Ecto neural progenitor cell (in vitro differentiated cells): Measurements from ENCODE around the gene ERCC6.

Experiments
- DNase-seq: peaks from one replicate; pipeline ENCODE4 v3.0.0-alpha.2; 2018; ENCODE audit warnings: low spot score

The ERCC6 gene

GRCh38 chr10:49549640-49550346, 10.9 kb upstream of the ERCC6 start:
- no peak for DNase-seq

DNA sequence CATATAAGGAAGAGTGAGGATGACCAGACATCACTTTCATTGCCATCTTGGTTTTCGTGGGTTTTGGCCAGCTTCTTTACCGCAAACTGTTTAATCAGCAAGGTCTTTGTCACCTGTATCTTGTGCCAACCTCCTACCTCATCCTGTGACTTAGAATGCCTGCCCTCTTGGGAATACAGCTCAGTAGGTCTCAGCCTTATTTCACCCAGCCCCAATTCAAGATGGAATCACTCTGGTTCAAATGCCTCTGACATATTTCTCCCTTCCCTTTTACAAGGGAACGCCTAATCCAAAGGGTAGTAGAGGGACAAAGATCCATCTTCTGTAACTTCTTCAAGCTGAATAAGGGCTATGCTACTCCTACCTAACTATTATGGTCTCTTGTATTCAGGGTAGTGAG, 4.7 kb upstream of the ERCC6 start:
- DNase-seq = no peak

DNA sequence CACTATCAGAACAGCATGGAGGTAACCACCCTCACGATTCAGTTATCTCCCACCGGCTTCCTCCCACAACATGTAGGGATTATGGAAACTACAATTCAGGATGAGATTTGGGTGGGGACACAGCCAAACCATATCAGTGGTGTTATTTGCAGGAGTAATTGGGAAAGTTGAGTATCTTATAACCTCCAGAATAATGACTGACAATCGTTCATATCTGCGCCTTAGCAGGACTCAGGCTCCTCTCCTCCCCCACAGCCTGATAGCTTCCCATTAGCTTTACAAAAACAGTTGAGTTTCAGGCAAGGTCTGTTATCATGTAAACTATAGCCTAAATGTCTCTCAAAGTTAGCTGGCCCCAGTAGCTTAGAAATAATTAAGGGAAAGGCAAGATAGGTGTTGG, 3.4 kb upstream of the ERCC6 start:
- DNase-seq = no peak

DNA sequence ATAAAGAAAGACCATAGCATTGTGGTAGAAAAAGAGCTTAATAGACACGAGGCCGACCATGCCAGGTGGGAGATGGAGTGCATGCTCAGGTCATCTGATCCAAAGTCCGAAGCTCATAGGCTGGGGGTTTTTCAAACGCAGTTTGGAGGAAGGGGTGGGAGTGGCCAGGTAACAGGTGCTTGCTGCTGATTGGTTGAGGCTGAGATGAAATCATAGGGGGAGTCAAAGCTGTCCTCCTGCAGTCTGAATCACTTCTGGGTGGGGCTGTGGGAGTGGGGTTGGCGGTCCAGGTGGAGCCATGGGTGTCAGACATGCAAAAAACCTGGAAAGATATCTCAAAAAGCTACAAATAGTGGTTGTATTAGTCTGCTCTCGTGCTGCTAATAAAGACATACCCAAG, 2.8 kb upstream of the ERCC6 start:
- no peak for DNase-seq

DNA sequence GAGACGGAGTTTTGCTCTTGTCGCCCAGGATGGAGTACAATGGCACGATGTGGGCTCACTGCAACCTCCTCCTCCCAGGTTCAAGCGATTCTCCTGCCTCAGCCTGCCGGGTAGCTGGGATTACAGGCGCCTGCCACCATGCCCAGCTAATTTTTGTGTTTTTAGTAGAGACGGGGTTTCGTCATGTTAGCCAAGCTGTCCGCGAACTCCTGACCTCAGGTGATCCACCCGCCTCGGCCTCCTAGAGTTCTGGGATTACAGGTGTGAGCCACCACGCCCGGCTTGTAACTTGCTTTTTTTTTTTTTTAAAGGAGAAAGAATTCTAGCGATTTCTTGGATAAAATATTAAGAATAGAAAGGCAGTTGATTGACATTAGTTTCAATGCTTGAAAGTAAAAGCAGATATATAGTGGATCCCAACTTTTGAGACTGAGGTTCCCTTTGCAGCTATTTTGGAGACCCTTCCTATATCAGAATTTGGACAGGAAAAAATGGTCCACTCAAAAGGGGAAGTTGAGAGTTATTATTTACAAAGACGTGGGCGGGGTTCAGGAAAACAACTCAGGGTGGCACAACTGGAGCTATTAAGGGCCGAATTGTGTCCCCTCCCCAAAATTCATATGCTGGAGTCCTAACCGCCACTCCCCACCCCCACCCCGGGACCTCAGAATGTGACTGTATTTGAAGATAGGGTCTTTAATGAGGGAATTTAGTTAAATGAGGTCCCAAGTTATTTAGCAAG, 1.3 kb upstream of the ERCC6 start:
- no peak for DNase-seq

DNA sequence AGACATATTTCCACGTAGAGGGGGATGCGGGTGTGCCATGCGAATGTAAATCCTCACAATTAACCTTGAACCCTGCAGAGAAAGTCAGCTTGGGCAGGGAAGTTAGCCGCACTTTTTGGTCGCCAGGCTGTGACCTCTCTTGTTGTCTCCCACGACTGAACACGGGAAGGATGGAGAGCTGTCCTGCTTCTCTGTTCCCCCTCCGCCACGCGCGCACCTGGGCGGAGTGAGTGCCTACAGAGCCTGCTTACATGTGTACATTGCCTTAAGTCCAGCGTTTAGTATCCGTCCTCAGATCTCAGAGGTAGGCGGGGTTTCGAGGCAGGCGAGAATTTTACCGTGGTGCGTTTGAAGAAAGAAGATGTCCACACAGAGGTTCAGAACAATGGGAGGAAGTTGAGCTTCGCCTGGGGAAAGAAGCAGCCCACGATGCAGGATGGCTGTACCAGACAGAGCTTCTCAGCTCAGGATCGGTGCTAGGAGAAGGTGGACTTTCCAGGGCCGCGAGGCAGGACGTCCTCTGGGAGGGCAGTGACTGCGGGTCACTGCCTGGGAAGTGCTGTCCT, 482 bp upstream of the ERCC6 start:
- DNase-seq = peak; percentile 59

DNA sequence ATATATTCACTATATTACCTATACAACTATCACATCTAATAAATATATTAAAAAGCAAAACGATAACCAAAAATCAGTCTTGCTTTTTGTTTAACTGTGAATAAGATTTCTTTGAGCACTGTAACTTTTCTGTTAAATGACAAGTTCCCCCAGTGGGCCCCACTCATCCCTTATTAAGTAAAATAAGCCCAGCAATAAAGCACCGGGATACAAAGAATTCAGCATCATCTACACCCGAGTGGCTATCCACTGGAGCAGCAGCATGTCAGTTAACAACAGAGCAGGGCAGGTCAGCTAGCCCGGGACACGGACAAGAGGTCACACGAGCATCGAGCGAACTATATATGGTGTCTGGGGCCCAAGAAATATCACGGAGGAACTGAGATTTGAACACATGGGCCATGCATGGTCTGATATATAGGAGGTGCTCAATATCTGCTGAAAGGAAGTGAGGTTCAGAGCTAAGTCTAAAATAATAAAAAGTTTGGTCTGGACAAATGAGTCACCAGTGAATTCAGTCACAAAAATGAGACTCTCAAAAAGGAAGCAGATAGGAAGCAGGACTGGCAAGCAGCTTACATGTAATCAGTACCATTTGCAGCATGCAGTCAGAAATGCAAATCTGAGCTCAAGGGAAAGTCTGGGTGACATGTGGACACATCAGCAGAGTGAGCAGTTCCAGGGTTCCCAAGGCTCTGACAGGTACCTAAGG, 4.1 kb downstream of the ERCC6 start:
- no peak for DNase-seq

- DNase-seq = no peak
These were observed 6.5 kb downstream of the ERCC6 start for GRCh38 chr10:49532461-49532860.

GRCh38 chr10:49528977-49529506, 9.9 kb downstream of the ERCC6 start:
- DNase-seq = no peak

GRCh38 chr10:49527850-49528249, 11.1 kb downstream of the ERCC6 start:
- DNase-seq = no peak

- DNase-seq = no peak
These were observed 11.9 kb downstream of the ERCC6 start for GRCh38 chr10:49527061-49527460.

DNA sequence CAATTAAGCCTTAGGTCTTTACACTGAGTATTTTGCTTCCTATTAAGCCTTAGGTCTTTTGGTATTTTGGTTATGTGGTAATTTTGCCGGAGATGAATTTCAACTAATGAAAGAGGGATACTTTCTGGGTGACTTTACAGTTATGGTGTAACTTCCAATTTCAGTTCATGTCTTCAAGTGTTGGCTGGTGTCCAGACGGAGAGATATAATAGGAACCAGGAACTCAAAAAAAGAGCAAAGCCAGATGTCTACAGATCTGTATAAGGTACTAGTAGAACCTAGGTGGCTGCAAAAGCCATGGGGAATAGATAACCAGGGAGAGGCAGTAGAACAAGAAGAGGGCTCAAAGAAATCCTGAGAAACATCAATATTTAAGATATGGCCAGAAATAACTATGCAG, 12.3 kb downstream of the ERCC6 start:
- DNase-seq = no peak

DNA sequence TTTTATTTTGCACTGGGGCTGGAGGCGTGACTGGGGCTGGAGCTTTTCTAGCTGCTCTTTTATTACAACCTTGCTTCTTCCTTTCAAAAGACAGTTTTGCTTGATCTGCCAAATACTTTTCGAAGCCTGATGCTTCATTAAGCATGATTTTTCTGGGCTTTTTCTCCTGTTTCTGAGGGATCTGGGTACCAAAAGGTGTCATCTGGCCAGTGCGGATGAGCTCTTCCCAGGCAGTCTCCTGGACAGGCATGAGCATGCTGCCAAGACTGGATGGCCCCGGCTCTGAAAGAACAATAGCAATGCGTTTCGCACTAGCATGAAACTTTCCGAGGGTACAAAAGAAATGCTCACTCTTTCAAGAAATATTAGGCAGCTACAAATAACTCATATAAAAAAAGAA, 14.4 kb downstream of the ERCC6 start:
- DNase-seq = no peak

DNA sequence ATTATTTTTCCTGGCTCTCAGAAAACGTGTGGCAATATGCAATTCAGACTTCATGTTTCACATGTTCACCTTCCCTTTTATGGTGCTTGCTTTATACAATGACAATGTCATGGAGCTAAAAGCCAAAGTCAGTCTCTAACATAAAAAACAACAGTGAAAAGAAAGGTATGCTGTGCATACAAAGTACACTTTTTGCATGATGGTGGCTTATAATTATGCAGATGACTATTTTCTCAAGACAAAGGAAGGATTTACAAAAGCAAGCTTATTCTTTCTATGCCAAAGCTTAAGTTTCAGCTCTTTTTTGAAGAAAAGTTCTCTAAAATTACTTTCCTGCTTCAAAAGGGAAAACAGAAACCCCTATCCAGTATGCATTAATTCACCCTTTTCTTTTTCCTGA, 15.6 kb downstream of the ERCC6 start:
- DNase-seq = no peak

DNA sequence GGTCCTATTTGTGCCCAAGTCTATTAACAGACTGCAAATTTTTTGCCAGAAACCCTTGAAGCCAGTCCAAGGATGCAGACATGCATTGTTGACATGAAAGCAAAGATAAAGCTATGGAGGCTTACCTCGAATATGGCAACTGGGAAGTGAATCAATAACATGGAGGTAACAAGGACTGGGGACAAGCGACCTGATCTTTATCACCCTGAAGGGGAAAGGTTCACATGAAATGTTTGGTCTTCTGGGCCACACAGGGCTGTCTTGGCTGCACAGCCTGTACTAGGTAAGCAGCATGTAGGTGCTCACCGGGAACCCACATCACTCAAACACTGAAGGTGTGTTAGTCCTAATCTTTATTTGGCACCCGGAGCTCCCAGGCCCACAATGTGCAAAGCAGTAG, 17.9 kb downstream of the ERCC6 start:
- DNase-seq = no peak

DNA sequence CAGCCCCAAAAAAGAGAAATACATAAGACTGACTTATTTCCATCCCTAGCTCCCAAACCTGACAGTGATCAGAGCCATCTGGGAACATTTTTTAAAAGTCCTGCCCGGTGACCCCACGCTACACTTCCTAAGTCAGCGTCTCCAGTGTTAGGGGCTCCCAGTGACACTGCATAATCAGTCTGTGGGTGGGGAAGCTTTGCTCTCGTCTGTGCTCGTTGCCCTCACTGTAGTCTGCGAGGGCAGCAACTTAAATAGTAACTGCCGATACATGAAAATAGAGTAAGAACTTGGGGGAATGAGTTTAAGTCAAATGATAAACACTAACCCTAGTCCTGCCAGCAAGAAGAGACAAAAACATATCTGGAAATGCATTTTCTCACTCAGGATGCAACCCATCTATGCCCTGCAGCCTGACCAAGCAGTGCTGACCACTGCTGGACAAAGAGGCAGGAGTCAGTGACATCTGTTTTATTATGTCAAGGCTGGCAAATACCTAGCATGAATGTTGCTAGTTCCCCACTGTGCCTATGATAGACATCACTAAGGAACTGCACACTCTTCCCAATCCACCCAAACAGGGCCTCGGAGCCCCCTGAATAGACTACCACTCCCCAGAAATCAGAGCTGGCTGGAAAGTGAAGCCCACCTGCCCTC, 18.7 kb downstream of the ERCC6 start:
- DNase-seq = no peak

DNA sequence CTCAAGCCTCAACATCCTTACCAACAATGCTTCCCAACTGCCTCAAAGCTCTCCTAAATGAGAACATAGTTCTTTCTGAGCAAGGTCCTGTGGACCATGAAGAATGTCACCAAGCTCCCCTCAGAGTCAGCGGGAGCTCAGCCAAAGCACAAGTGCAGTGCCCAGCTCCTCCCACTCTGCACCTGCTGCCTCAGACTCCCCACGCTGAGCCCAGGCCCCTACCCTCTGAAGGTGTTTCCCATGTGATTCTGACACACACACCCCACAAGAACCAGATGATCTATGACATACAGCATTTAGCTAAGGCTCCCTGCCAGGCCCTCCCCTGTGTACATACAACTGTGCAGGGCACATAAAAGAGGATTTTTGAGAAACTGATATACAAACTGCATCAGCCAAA, 19.2 kb downstream of the ERCC6 start:
- DNase-seq = no peak

- DNase-seq = peak; percentile 56
These were observed 19.8 kb downstream of the ERCC6 start for GRCh38 chr10:49518982-49519578.

DNA sequence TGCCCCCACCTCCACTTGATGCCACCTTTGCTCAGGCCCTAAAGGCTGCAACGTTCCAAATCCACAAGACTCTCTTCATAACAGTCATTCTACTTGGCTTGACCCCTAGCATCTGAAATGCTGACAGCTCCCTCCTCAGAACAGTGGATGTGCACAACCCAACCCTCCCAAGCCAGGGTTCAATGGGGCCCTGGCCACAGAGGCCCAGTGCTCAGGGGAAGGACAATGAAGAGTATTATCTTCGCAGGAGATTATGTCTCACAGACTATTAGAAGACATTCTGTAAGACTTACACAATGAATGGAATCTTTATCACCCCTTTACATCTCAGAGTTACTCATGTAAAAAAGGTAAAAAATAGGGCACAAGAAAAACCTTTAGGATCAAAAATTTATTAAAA, 20.4 kb downstream of the ERCC6 start:
- no peak for DNase-seq

DNA sequence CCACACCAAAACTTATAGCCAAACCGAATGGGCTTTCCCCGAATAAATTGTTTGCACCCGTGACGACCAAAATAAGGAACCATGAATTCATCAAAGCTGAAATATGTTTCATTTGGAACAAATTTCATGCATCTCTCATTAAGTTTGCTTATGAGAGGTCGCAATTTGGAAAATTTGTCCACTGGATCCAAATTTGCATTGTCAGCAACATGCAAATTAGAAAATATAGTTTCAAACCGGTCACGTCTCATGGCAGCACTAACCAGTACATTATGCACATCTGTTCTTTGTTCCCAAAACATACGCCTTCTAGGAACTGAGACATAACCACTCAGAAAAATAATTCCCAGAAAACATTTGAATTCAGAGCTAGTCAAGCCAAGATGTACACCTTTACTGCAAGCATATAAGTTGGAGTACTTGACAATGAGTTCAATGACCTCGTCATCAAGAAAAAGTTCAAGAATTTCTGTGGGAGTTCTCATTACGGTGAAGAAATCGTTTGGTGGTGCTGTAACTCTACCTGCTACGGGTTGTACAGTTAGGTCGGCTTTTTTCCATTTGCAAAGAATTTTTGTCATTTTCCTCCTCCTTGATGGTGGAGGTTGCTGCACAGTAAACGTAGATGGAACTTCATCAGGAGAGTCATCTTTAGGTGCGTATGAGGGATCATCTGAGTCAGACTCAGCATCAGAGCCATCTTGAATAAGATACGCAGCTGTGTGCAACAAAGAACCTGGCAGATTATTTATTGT, 22.5 kb downstream of the ERCC6 start:
- DNase-seq = no peak
